ENCODE measurements around the gene PGGHG. TPM values are rescaled to one million over a fixed set of nuclear protein-coding genes. Genes with fewer than 3 reads are reported as not detected.

The PGGHG gene
- total and polyA plus RNA-seq, 2 of the 13 experiments (the other 11 are each of a cell fraction or from before 2014, with no cell fraction given) = 5.9 to 14.8 TPM

DNA sequence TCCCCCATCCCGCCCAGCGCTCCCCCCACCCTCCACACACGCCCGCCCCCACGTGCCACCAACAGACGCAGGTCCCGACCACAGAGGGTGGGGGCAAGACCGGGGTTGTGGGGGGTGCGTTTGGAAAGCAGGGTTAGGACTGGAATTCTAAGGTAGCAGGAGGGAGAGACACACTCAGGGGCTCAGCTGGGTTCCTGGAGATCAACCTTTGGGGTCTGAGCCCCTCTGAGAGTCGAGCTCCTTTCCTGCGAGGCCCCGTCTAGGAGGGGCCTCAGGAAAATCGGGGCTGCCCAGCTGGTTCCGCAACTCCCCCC, 429 bp downstream of the PGGHG start:
- 44% methylated on average over 4 of the region's 14 CpGs for WGBS (ENCODE audit: low lambda C conversion rate)

More for the DNA sequence above, 429 bp downstream of the PGGHG start:
- in situ Hi-C loops (cut with HindIII; ENCODE audit: extremely low pct_ligation_motif_present, low pct_unique_long_range_greater_than_20kb) = no loop called here
- peak overlapping the region; percentile 72 for H3K4me2 ChIP-seq (ENCODE audit: low read depth, low read length)
- POLR2A ChIA-PET = no interaction called here
- CTCF ChIA-PET (ENCODE audit: low intra/inter-chr PET ratio, low total read pairs) = no interaction called here
- H3K9me3 ChIP-seq (ENCODE audit: low read length) = no peaks in the 10 kb centered on the region
- H3K27me3 ChIP-seq (ENCODE audit: control insufficient read depth in 1 of 2, insufficient read depth in 2 of 2, low read length in 2 of 2) = peaks cover 5 to 39% of the 10 kb centered on the region in 2 experiments; a peak in 4 of 5 replicates
- H3K9ac ChIP-seq (ENCODE audit: insufficient read depth, low read depth, low read length) = peak overlapping the region; percentile 55; the same call in 1 of the 2 replicates
- no peak overlapping the region for H3K27ac ChIP-seq (ENCODE audit: extremely low read length, insufficient read depth, low read length)
- H4K20me1 ChIP-seq (ENCODE audit: insufficient read depth, low read length) = no peaks in the 10 kb centered on the region
- H3K79me2 ChIP-seq (ENCODE audit: insufficient read depth, low read length) = no peaks in the 10 kb centered on the region
- no peak for DNase-seq (ENCODE audit: low spot score)
- H3K4me3 ChIP-seq (replicated peaks in 1 of 3; ENCODE audit: insufficient read depth in 1 of 3, low read depth in 2 of 3, low read length in 3 of 3) = peak overlapping the region in 2 of 3 experiments; percentile 57 to 58; a peak in 4 of 6 replicates
- intact Hi-C loops (cut with micrococcal nuclease; ENCODE audit: unreplicated experiment) = no loop called here
- BruUV-seq (replicated peaks) = no TSS peak
- ATAC-seq = no peak
- FAIRE-seq = no peak
- no peak overlapping the region for H2AFZ ChIP-seq (ENCODE audit: low read length)
- no peak for TF ChIP-seq MXD4 (CRISPR knock-in tag; IDR thresholded peaks at IDR 0.05)
- no peak for TF ChIP-seq KDM5A (IDR thresholded peaks at IDR 0.05; ENCODE audit: borderline replicate concordance, low read length)
- TF ChIP-seq, protein P1, sequence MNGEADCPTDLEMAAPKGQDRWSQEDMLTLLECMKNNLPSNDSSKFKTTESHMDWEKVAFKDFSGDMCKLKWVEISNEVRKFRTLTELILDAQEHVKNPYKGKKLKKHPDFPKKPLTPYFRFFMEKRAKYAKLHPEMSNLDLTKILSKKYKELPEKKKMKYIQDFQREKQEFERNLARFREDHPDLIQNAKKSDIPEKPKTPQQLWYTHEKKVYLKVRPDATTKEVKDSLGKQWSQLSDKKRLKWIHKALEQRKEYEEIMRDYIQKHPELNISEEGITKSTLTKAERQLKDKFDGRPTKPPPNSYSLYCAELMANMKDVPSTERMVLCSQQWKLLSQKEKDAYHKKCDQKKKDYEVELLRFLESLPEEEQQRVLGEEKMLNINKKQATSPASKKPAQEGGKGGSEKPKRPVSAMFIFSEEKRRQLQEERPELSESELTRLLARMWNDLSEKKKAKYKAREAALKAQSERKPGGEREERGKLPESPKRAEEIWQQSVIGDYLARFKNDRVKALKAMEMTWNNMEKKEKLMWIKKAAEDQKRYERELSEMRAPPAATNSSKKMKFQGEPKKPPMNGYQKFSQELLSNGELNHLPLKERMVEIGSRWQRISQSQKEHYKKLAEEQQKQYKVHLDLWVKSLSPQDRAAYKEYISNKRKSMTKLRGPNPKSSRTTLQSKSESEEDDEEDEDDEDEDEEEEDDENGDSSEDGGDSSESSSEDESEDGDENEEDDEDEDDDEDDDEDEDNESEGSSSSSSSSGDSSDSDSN (CRISPR knock-in tag; IDR thresholded peaks at IDR 0.05) = no peak
- no peak for TF ChIP-seq U2AF1 (optimal IDR thresholded peaks at IDR 0.05; ENCODE audit: low read depth, low read length)
- no peak for TF ChIP-seq ZNF629 (CRISPR knock-in tag; conservative IDR thresholded peaks at IDR 0.05)
- TF ChIP-seq ZBTB1 (CRISPR knock-in tag; IDR thresholded peaks at IDR 0.05; ENCODE audit: borderline replicate concordance) = no peak
- TF ChIP-seq, protein P2, sequence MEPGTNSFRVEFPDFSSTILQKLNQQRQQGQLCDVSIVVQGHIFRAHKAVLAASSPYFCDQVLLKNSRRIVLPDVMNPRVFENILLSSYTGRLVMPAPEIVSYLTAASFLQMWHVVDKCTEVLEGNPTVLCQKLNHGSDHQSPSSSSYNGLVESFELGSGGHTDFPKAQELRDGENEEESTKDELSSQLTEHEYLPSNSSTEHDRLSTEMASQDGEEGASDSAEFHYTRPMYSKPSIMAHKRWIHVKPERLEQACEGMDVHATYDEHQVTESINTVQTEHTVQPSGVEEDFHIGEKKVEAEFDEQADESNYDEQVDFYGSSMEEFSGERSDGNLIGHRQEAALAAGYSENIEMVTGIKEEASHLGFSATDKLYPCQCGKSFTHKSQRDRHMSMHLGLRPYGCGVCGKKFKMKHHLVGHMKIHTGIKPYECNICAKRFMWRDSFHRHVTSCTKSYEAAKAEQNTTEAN (CRISPR knock-in tag; conservative IDR thresholded peaks at IDR 0.05) = no peak
- no peak for TF ChIP-seq FOSL1 (CRISPR knock-in tag; IDR thresholded peaks at IDR 0.05; ENCODE audit: borderline replicate concordance)
- no peak for TF ChIP-seq NKX3-1 (CRISPR knock-in tag; IDR thresholded peaks at IDR 0.05)
- no peak for TF ChIP-seq ELF3 (CRISPR knock-in tag; IDR thresholded peaks at IDR 0.05)
- TF ChIP-seq, protein P3, sequence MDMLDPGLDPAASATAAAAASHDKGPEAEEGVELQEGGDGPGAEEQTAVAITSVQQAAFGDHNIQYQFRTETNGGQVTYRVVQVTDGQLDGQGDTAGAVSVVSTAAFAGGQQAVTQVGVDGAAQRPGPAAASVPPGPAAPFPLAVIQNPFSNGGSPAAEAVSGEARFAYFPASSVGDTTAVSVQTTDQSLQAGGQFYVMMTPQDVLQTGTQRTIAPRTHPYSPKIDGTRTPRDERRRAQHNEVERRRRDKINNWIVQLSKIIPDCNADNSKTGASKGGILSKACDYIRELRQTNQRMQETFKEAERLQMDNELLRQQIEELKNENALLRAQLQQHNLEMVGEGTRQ (IDR thresholded peaks at IDR 0.05; ENCODE audit: low read depth, low read length) = no peak
- TF ChIP-seq, protein P3 (CRISPR knock-in tag; IDR thresholded peaks at IDR 0.05; ENCODE audit: borderline replicate concordance) = no peak
- TF ChIP-seq THAP11 (CRISPR knock-in tag; IDR thresholded peaks at IDR 0.05) = no peak
- no peak for TF ChIP-seq PCBP2 (optimal IDR thresholded peaks at IDR 0.05; ENCODE audit: low read depth, low read length, poor library complexity, severe bottlenecking)
- TF ChIP-seq KLF12 (CRISPR knock-in tag; IDR thresholded peaks at IDR 0.05; ENCODE audit: borderline replicate concordance) = no peak
- no peak for TF ChIP-seq MED13 (CRISPR knock-in tag; IDR thresholded peaks at IDR 0.05)
- TF ChIP-seq FOXK1 (CRISPR knock-in tag; IDR thresholded peaks at IDR 0.05; ENCODE audit: borderline replicate concordance, low read depth) = no peak
- TF ChIP-seq KLF9 (CRISPR knock-in tag; IDR thresholded peaks at IDR 0.05; ENCODE audit: low read depth) = no peak
- no peak for TF ChIP-seq ZBTB20 (CRISPR knock-in tag; IDR thresholded peaks at IDR 0.05; ENCODE audit: borderline replicate concordance, low read depth)
- no peak for TF ChIP-seq HDAC6 (IDR thresholded peaks at IDR 0.05; ENCODE audit: low read depth, low read length)
- peaks cover 34% of the 10 kb centered on the region for H3K4me1 ChIP-seq (ENCODE audit: insufficient read depth, low read length)
- 0 out of 5 replicates have a peak, but pooled peaks cover 0 to 2% of the 10 kb centered on the region in 2 experiments for H3K36me3 ChIP-seq (replicated peaks in 1 of 2; ENCODE audit: control insufficient read depth in 1 of 2, insufficient read depth in 2 of 2, low read length in 2 of 2)
